Heart left ventricle (tissue), 13 donors: ENCODE data around the gene DENND1C.

ENCODE experiments used
- CTCF ChIP-seq, 12 donors: fragments of 200-600 bp; sonication (generic) in 4 of 12; IDR thresholded peaks; one replicate each; pipeline versions ENCODE4 v1.5.0 to v1.8.0; 2018 to 2022; ENCODE audit warnings: antibody characterized with exemption in 12 of 12, mild to moderate bottlenecking in 5 of 12
- POLR2A ChIP-seq, 2 donors: fragments of 450-650 bp; IDR thresholded peaks; one replicate each; pipeline ENCODE4 v1.6.1; 2017; ENCODE audit warnings: antibody characterized with exemption in 2 of 2, mild to moderate bottlenecking in 2 of 2, moderate library complexity in 2 of 2
- donor health status: ischemic (EF 13 %, LVEDD 7.1; RV severe dilation, severe dysfunction).
- donor health status: DM: no; HTN: yes; CAD: no.
- donor health status: DM: no; HTN: no; CAD: no.
- donor health status: ischemic (EF 25% LVEDD 6.9; RV normal size, moderate dysfunction).
- donor health status: ischemic (EF 25% LVEDD 5.7; RV mildly dilated, moderate dysfunction).
- donor health status: ischemic (EF 35%, LVEDD 5.7; RV mildly dilated, moderate dysfunction).
- donor health status: nonischemic (EF 11% LVEDD 7.7; RV severe dilation, severe dysfunction).
- donor health status: DM: yes; HTN: yes; CAD: no.
- donor health status: PGD.
- donor health status: ischemic (EF 29% LVEDD 5.4; RV normal size, mild dysfunction).
- donor health status: nonischemic (EF 23%, LVEDD 6.1; RV moderate dilation, normal function).

GRCh38 chr19:6423499-6424194, 57.9 kb downstream of the DENND1C start:
- TF ChIP-seq CTCF (IDR thresholded peaks at IDR 0.05) (no peak), POLR2A (IDR thresholded peaks at IDR 0.05) (no peak)
